ENCODE data around the gene S100B.

DNA sequence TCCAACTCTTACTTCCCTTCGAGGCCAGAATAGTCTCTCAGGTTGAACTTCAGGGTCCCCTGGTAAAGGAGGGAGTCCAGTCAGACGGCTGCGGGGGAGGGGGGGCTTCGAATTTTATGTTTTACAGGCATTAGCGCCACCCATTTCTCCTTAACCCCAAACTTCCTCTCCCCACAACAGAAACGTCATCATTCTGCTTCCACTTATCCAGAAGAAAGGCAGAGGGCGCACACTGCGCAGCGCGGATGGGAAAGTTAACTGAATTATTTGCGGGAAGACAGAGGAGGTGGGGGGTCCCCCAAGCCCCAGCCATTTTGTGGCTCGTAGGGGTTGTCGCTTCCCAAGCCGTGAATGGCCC lies 30.1 kb upstream of the S100B start:
- TF ChIP-seq, protein P1, sequence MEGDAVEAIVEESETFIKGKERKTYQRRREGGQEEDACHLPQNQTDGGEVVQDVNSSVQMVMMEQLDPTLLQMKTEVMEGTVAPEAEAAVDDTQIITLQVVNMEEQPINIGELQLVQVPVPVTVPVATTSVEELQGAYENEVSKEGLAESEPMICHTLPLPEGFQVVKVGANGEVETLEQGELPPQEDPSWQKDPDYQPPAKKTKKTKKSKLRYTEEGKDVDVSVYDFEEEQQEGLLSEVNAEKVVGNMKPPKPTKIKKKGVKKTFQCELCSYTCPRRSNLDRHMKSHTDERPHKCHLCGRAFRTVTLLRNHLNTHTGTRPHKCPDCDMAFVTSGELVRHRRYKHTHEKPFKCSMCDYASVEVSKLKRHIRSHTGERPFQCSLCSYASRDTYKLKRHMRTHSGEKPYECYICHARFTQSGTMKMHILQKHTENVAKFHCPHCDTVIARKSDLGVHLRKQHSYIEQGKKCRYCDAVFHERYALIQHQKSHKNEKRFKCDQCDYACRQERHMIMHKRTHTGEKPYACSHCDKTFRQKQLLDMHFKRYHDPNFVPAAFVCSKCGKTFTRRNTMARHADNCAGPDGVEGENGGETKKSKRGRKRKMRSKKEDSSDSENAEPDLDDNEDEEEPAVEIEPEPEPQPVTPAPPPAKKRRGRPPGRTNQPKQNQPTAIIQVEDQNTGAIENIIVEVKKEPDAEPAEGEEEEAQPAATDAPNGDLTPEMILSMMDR (IDR thresholded peaks at IDR 0.05; ENCODE audit: low read depth, low read length, missing input control): no peak
- TF ChIP-seq, protein P2, sequence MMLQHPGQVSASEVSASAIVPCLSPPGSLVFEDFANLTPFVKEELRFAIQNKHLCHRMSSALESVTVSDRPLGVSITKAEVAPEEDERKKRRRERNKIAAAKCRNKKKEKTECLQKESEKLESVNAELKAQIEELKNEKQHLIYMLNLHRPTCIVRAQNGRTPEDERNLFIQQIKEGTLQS (IDR thresholded peaks at IDR 0.05): no peak
- TF ChIP-seq, protein P3, sequence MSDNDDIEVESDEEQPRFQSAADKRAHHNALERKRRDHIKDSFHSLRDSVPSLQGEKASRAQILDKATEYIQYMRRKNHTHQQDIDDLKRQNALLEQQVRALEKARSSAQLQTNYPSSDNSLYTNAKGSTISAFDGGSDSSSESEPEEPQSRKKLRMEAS (IDR thresholded peaks at IDR 0.05): no peak
- TF ChIP-seq YY1 (IDR thresholded peaks at IDR 0.05): peak; percentile 40
